Mesendoderm (in vitro differentiated cells): Measurements from ENCODE around the gene ASPG.

Source experiments
- DNase-seq: peaks from one replicate; pipeline ENCODE4 v3.0.0; 2013
- H2AK5ac ChIP-seq: 2 replicates; pipeline ENCODE4 v1.6.1; 2013; ENCODE audit warnings: low read length, inconsistent platforms
- H2BK120ac ChIP-seq: 2 replicates; pipeline ENCODE4 v1.6.1; 2013; ENCODE audit warnings: low read depth, mild to moderate bottlenecking, low read length, moderate library complexity, mixed read lengths
- H2BK15ac ChIP-seq: replicated peaks from 2 replicates; pipeline ENCODE4 v1.6.1; 2013; ENCODE audit warnings: low read depth, mild to moderate bottlenecking, moderate library complexity
- H2BK5ac ChIP-seq: 2 replicates; pipeline ENCODE4 v1.6.1; 2013; ENCODE audit warnings: low read length, inconsistent platforms
- H3K18ac ChIP-seq: 2 replicates; pipeline ENCODE4 v1.6.1; 2013; ENCODE audit warnings: mild to moderate bottlenecking, low read length, mixed read lengths
- H3K23ac ChIP-seq: one replicate; pipeline ENCODE4 v1.6.1; 2013; ENCODE audit warnings: low read length
- H3K27ac ChIP-seq: 2 replicates; pipeline ENCODE4 v1.5.1; 2013; ENCODE audit warnings: low read depth, mild to moderate bottlenecking, inconsistent platforms, low read length, moderate library complexity
- H3K27me3 ChIP-seq: 2 replicates; pipeline ENCODE4 v1.6.1; 2013; ENCODE audit warnings: low read length, control low read depth, mild to moderate bottlenecking, inconsistent platforms; ENCODE audit not compliant: insufficient read depth, poor library complexity
- H3K36me3 ChIP-seq: 2 replicates; pipeline ENCODE4 v1.6.1; 2013; ENCODE audit warnings: low read length, inconsistent platforms; ENCODE audit not compliant: control insufficient read depth, insufficient read depth
- H3K4ac ChIP-seq: one replicate; pipeline ENCODE4 v1.6.1; 2013; ENCODE audit warnings: low read depth, mild to moderate bottlenecking, low read length, moderate library complexity
- H3K4me1 ChIP-seq: 2 replicates; pipeline ENCODE4 v1.6.1; 2013; ENCODE audit warnings: low read depth, low read length, inconsistent platforms; ENCODE audit not compliant: control insufficient read depth
- H3K4me2 ChIP-seq: 2 replicates; pipeline ENCODE4 v1.6.1; 2013; ENCODE audit warnings: low read length
- H3K4me3 ChIP-seq: 2 replicates; pipeline ENCODE4 v1.5.1; 2013; ENCODE audit warnings: mild to moderate bottlenecking, low read length
- H3K56ac ChIP-seq: one replicate; pipeline ENCODE4 v1.6.1; 2013; ENCODE audit warnings: low read length
- H3K79me1 ChIP-seq: 2 replicates; pipeline ENCODE4 v1.6.1; 2013; ENCODE audit warnings: low read length, inconsistent platforms
- H3K79me2 ChIP-seq: 2 replicates; pipeline ENCODE4 v1.6.1; 2013; ENCODE audit warnings: mild to moderate bottlenecking, low read length; ENCODE audit not compliant: control insufficient read depth, insufficient read depth
- H3K9ac ChIP-seq: 2 replicates; pipeline ENCODE4 v1.6.1; 2013; ENCODE audit warnings: low read length, inconsistent platforms
- H4K5ac ChIP-seq: one replicate; pipeline ENCODE4 v1.6.1; 2013; ENCODE audit warnings: low read length
- H4K8ac ChIP-seq: one replicate; pipeline ENCODE4 v1.6.1; 2013; ENCODE audit warnings: low read depth, mild to moderate bottlenecking, control low read depth, low read length, moderate library complexity
- WGBS: extraction: QIAGEN DNeasy Blood & Tissue Kit; methylation state at CpG from one replicate; pipeline ENCODE4 v1.1.7; 2013; ENCODE audit warnings: low lambda C conversion rate, missing lambda C conversion rate; ENCODE audit not compliant: insufficient coverage; ENCODE audit errors: extremely low coverage; 5-methylcytosine and 5-hydroxymethylcytosine counted together

ASPG gene

DNA sequence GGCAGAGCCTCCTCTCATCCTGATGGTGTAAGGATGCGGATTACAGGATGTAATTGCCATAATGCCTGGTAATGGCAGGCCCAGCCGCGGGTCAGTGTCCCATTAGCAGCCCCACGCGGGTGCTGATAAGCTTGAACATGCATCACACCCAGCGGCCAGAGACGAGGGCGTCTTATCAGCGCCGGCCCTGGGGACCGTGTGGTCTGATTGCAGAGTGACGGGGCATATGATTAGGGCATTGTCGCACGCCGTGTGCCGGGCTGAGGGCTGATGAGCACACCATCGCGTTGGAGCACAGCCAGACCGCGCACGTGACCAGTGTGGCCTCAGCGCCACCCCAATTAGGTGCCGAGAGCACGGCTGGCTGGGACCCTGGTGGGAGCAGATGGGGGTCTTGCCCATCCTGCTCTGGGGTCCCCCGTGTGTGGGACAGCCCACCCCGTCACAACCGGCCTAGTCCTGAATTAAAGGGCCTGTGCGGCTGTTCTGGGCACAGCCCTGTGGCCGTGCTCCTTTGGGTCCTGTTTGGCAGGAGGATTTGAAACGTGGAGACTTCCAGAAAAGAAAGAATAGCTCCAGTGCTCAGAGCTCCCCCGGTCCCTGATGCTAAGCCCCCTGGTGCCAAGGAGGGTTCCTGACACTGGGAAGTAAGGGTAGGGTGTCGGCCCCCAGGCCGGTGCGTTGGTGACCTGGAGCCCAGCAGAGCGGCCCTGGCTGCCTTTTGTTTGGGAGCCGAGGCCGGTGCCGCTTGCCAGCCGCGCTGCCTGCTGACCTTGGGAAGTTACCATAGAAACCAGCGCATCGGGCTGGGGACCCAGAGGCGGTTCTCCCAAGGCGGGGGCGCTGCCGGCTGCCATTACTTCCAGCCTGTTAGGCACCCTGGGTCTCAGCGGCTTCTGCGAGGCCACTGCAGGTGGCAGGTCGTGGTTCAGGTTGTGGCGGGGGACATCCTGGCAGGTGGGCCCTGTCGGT is 73.6 kb downstream of the ASPG start:
- Histone ChIP-seq H3K27me3 (no peaks in the 10 kb centered on the region), H2AK5ac (no peak overlapping the region), H3K4ac (no peak overlapping the region), H3K9ac (no peak overlapping the region), H3K23ac (no peak overlapping the region), H3K4me1 (no peaks in the 10 kb centered on the region), H3K4me2 (no peak overlapping the region), H3K18ac (no peak overlapping the region), H4K8ac (no peak overlapping the region), H2BK5ac (no peak overlapping the region), H2BK15ac (no peak overlapping the region), H4K5ac (no peak overlapping the region), H3K4me3 (no peak overlapping the region), H3K27ac (no peak overlapping the region), H3K36me3 (no peaks in the 10 kb centered on the region), H3K79me1 (no peaks in the 10 kb centered on the region), H2BK120ac (no peak overlapping the region), H3K56ac (peak overlapping the region; percentile 15), H3K79me2 (no peaks in the 10 kb centered on the region)
- WGBS, result no CpG with 5 or more reads among the region's 51 CpGs
- DNase-seq, result peak; percentile 77

DNA sequence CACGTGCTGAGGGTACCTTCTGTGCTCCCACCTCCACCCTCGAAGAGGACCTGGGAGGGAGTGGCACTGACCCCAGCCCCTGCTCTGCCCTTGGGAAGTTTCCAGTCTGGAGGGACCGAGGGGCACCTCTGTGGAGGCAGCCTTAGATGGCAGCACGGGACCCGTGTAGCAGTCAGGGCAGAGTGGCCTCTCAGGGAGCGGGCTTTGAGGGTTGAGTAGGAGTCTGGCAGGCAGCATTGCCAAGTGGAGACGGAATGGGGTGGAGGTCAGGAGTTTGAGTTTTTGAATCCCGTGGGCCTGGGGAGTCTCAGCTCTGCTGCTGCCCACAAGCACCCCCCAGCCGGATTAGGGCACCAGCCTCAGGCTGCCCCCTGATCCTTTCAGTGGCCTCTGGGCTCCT is 74.5 kb downstream of the ASPG start:
- H3K79me2 ChIP-seq, result no peaks in the 10 kb centered on the region
- H3K36me3 ChIP-seq, result no peaks in the 10 kb centered on the region
- no peak overlapping the region for H4K5ac ChIP-seq
- H3K4ac ChIP-seq, result no peak overlapping the region
- no peak overlapping the region for H2BK15ac ChIP-seq
- DNase-seq, result no peak
- no peaks in the 10 kb centered on the region for H3K4me1 ChIP-seq
- H3K4me3 ChIP-seq, result no peak overlapping the region
- no CpG with 5 or more reads among the region's 9 CpGs for WGBS
- H3K18ac ChIP-seq, result no peak overlapping the region
- H2BK5ac ChIP-seq, result no peak overlapping the region
- no peak overlapping the region for H3K9ac ChIP-seq
- no peak overlapping the region for H4K8ac ChIP-seq
- no peak overlapping the region for H3K56ac ChIP-seq
- H3K27ac ChIP-seq, result no peak overlapping the region
- H2AK5ac ChIP-seq, result no peak overlapping the region
- H3K79me1 ChIP-seq, result no peaks in the 10 kb centered on the region
- no peak overlapping the region for H2BK120ac ChIP-seq
- no peak overlapping the region for H3K23ac ChIP-seq
- H3K4me2 ChIP-seq, result no peak overlapping the region
- no peaks in the 10 kb centered on the region for H3K27me3 ChIP-seq

DNA sequence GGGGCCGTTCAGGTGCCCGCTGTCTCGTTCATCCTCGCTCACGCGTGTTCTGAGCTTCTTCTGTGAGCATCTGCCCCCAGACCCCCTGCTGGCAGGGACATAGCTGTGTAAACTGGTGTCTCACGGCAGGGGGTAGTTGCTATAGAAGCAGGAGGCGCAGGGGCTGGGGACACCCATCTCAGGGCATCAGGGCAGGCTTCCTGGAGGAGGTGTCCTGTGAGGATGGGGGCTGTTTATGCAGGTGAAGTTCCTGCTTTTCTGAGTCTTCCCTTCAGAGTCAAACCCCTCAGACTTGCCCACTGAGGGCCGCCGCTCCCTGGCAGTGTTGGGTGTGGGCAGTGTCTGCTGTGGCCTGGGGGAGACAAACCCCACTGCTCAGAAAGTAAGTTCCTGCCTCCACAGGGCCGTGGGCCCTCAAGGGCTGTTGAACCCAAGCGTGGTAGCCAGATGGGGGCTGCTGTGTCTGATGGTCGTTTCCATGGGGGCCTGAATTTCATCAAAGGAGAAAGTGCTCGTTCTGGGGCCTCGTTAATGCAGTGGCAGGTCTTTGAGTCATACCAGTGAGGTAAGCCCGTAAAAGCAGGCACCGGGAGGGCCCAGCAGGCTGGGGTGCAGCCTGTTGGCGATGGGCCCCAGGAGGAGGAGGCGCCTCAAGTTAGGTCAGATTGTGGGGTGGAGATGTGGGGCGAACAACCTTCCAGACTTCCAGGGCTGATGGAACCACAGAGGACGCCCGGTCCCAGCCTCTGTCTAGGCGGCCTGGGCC is 76.3 kb downstream of the ASPG start:
- no peak overlapping the region for H3K27ac ChIP-seq
- no peaks in the 10 kb centered on the region for H3K79me1 ChIP-seq
- no peak for DNase-seq
- no peak overlapping the region for H4K5ac ChIP-seq
- H3K23ac ChIP-seq, result no peak overlapping the region
- H2AK5ac ChIP-seq, result no peak overlapping the region
- no peaks in the 10 kb centered on the region for H3K27me3 ChIP-seq
- no peak overlapping the region for H4K8ac ChIP-seq
- no peak overlapping the region for H3K4me2 ChIP-seq
- H3K4ac ChIP-seq, result no peak overlapping the region
- H2BK15ac ChIP-seq, result no peak overlapping the region
- no CpG with 5 or more reads among the region's 23 CpGs for WGBS
- H3K9ac ChIP-seq, result no peak overlapping the region
- H3K4me3 ChIP-seq, result no peak overlapping the region
- no peaks in the 10 kb centered on the region for H3K4me1 ChIP-seq
- H3K18ac ChIP-seq, result no peak overlapping the region
- no peak overlapping the region for H2BK120ac ChIP-seq
- no peaks in the 10 kb centered on the region for H3K36me3 ChIP-seq
- H3K56ac ChIP-seq, result no peak overlapping the region
- H2BK5ac ChIP-seq, result no peak overlapping the region
- H3K79me2 ChIP-seq, result no peaks in the 10 kb centered on the region

- no peak overlapping the region for H2BK120ac ChIP-seq
- no peak overlapping the region for H4K8ac ChIP-seq
- H3K23ac ChIP-seq, result no peak overlapping the region
- no peak overlapping the region for H3K4me3 ChIP-seq
- H3K36me3 ChIP-seq, result no peaks in the 10 kb centered on the region
- no peak overlapping the region for H2AK5ac ChIP-seq
- H3K79me1 ChIP-seq, result no peaks in the 10 kb centered on the region
- H2BK5ac ChIP-seq, result no peak overlapping the region
- H3K27ac ChIP-seq, result no peak overlapping the region
- no peak overlapping the region for H3K9ac ChIP-seq
- no CpG with 5 or more reads among the region's 9 CpGs for WGBS
- no peaks in the 10 kb centered on the region for H3K79me2 ChIP-seq
- H3K27me3 ChIP-seq, result no peaks in the 10 kb centered on the region
- no peak overlapping the region for H4K5ac ChIP-seq
- H3K56ac ChIP-seq, result no peak overlapping the region
- no peak for DNase-seq
- H3K4ac ChIP-seq, result no peak overlapping the region
- H3K4me2 ChIP-seq, result no peak overlapping the region
- no peak overlapping the region for H3K18ac ChIP-seq
- no peaks in the 10 kb centered on the region for H3K4me1 ChIP-seq
- H2BK15ac ChIP-seq, result no peak overlapping the region
Measured at GRCh38 chr14:104162495-104162894, 77.0 kb downstream of the ASPG start.

- H3K56ac ChIP-seq, result no peak overlapping the region
- H3K4me3 ChIP-seq, result no peak overlapping the region
- no peaks in the 10 kb centered on the region for H3K27me3 ChIP-seq
- no peak overlapping the region for H2BK120ac ChIP-seq
- no peak overlapping the region for H3K4ac ChIP-seq
- no peak overlapping the region for H3K4me2 ChIP-seq
- H4K5ac ChIP-seq, result no peak overlapping the region
- no peak overlapping the region for H3K27ac ChIP-seq
- no peaks in the 10 kb centered on the region for H3K79me2 ChIP-seq
- H3K9ac ChIP-seq, result no peak overlapping the region
- no peaks in the 10 kb centered on the region for H3K36me3 ChIP-seq
- no peaks in the 10 kb centered on the region for H3K4me1 ChIP-seq
- no peak overlapping the region for H4K8ac ChIP-seq
- no peak overlapping the region for H2AK5ac ChIP-seq
- H3K18ac ChIP-seq, result no peak overlapping the region
- no peak for DNase-seq
- no CpG with 5 or more reads among the region's 21 CpGs for WGBS
- H3K23ac ChIP-seq, result no peak overlapping the region
- no peak overlapping the region for H2BK5ac ChIP-seq
- H3K79me1 ChIP-seq, result no peaks in the 10 kb centered on the region
- no peak overlapping the region for H2BK15ac ChIP-seq
Measured at GRCh38 chr14:104163541-104163940, 78.0 kb downstream of the ASPG start.
